HL-60 (cell line): Measurements from ENCODE around the gene MASP2.

Experiments used
- CTCF ChIP-seq: IDR thresholded peaks from one replicate; pipeline ENCODE4 v1.5.1; 2011; ENCODE audit warnings: low read length, control low read depth, inconsistent platforms; ENCODE audit not compliant: insufficient read depth
- POLR2AphosphoS5 ChIP-seq: IDR thresholded peaks from 2 replicates; pipeline ENCODE4 v1.6.1; 2012; ENCODE audit warnings: low read depth

DNA sequence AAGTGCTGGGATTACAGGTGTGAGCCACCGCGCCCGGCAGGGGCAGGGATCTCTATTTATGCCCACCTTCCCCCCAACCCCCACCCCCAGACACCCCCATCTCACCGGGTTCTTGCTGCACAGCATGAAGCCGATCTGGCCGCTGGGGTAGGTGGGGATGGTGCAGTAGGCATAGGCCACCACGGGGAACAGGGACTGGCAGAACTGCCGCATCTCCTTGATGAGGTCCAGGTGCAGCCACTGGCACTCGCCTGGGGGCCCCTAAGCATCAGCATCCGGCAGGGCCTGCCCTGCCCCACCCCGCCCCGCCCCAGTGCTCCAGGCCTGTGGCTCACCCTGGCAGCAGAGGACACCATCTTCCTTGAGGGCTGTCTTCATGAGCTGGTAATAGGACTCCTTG, 8.6 kb upstream of the MASP2 start:
- no peak for TF ChIP-seq CTCF
- no peak for TF ChIP-seq POLR2AphosphoS5
